Measurements from ENCODE around the gene PGPEP1. TPM values are rescaled to one million over a fixed set of nuclear protein-coding genes. Genes with fewer than 3 reads are reported as not detected.
"Not testable (repeated sequence)": the region's sequence is repeated elsewhere in the genome, so short reads cannot be mapped to it uniquely, and the experiment has no call there.

Gene PGPEP1
- total and polyA plus RNA-seq, 12 donors, result 10.0 to 61.3 (median 45.2) TPM

- Histone ChIP-seq H3K9me3 (no peaks in the 10 kb centered on the region), H3K4me1 (peaks cover 0 to 68% (median 61%) of the 10 kb centered on the region in 9 donors), H3K36me3 (no peaks in the 10 kb centered on the region), H3K4me3 (peak overlapping the region in 6 of 10 donors; percentile 63 to 90 (median 86)), H3K27ac (peak overlapping the region in 9 of 10 donors; percentile 80 to 98 (median 93)), H3K27me3 (no peaks in the 10 kb centered on the region)
- no peak for TF ChIP-seq CTCF (IDR thresholded peaks at IDR 0.05)
- 18 to 21% methylated on average over 9 of the region's 9 CpGs for WGBS, 2 donors
- intact Hi-C loops (cut with DNase I), result loop anchor here in 8 of 10 donors (2.0 to 10.0 kb wide), 9 partner anchors 15 to 207 kb away; partner anchors contain the start of genes JUND (in 1 of the 8), MPV17L2 (in 1 of the 8) and RAB3A (in 1 of the 8)
- DNase-seq (no peak), ATAC-seq (no peak)
Measured at GRCh38 chr19:18321734-18322102, 18.7 kb upstream of the PGPEP1 start.

GRCh38 chr19:18322318-18322758 lies 18.1 kb upstream of the PGPEP1 start:
- H3K27me3 ChIP-seq, result no peaks in the 10 kb centered on the region
- DNase-seq (peak in 1 of 2 donors; percentile 52), ATAC-seq (peak in 3 of 8 donors; percentile 7 to 28 (median 22))
- 0 to 3% methylated on average over 7 of the region's 7 CpGs for WGBS, 2 donors
- H3K36me3 ChIP-seq, result no peaks in the 10 kb centered on the region
- TF ChIP-seq CTCF (IDR thresholded peaks at IDR 0.05), result peak in 4 of 9 donors; percentile 10 to 30 (median 17)
- H3K4me3 ChIP-seq, result peak overlapping the region; percentile 58 to 92 (median 78)
- no peaks in the 10 kb centered on the region for H3K9me3 ChIP-seq
- peak overlapping the region; percentile 57 to 98 (median 92) for H3K27ac ChIP-seq
- peaks cover 0 to 67% (median 61%) of the 10 kb centered on the region in 9 donors for H3K4me1 ChIP-seq
- intact Hi-C loops (cut with DNase I), result loop anchor here in 8 of 10 donors (2.0 to 10.0 kb wide), 8 partner anchors 18 to 208 kb away; partner anchors contain the start of genes JUND (in 1 of the 8), MPV17L2 (in 1 of the 8) and RAB3A (in 1 of the 8)

- Histone ChIP-seq H3K4me1 (peaks cover 0 to 62% (median 57%) of the 10 kb centered on the region in 9 donors), H3K4me3 (peak within 1 kb of the TSS; percentile 58 to 92 (median 78)), H3K27me3 (no peaks in the 10 kb centered on the region), H3K36me3 (no peaks in the 10 kb centered on the region), H3K27ac (peak within 1 kb of the TSS; percentile 63 to 98 (median 92)), H3K9me3 (no peaks in the 10 kb centered on the region)
- intact Hi-C loops (cut with DNase I), result loop anchor here in 9 of 10 donors (1.0 to 10.0 kb wide), 10 partner anchors 18 to 208 kb away; partner anchors contain the start of genes JUND (in 1 of the 9), MPV17L2 (in 1 of the 9) and RAB3A (in 1 of the 9)
- ATAC-seq (peak; percentile 96 to 98 (median 97)), DNase-seq (peak; percentile 98)
- 0% methylated on average over 75 of the region's 75 CpGs for WGBS, 2 donors
- TF ChIP-seq CTCF (IDR thresholded peaks at IDR 0.05), result peak in 4 of 9 donors; percentile 12 to 42 (median 28)
Measured at GRCh38 chr19:18322759-18323460, 17.5 kb upstream of the PGPEP1 start, which contains the start of gene LSM4. TSS of gene LSM4 (minus strand) at chr19:18323076. CDS start at chr19:18323020, 56 bp downstream.

- peak overlapping the region in 8 of 10 donors; percentile 80 to 98 (median 94) for H3K27ac ChIP-seq
- not testable (repeated sequence) for H3K4me3 ChIP-seq, H3K9me3 ChIP-seq, H3K36me3 ChIP-seq, H3K27me3 ChIP-seq, ATAC-seq, DNase-seq
- WGBS, 2 donors, result 31 to 44% methylated on average over 6 of the region's 6 CpGs
- intact Hi-C loops (cut with DNase I), result loop anchor here in 5 of 10 donors (5.0 to 10.0 kb wide), 5 partner anchors 47 to 210 kb away; partner anchors contain the start of genes MPV17L2 (in 1 of the 5) and RAB3A (in 1 of the 5)
- H3K4me1 ChIP-seq, result peaks cover 4 to 60% (median 53%) of the 10 kb centered on the region in 9 donors
Measured at GRCh38 chr19:18324373-18324731, 16.0 kb upstream of the PGPEP1 start.

All from heart right ventricle (tissue), 16 donors.